AG08395 (cell line): ENCODE results near the gene ELAVL2.

Source experiments
- DNase-seq: peaks from one replicate; pipeline ENCODE4 v3.0.0; 2012; ENCODE audit warnings: mixed read lengths, low spot score

The ELAVL2 gene

GRCh38 chr9:23826120-23826629 is at the start of gene ELAVL2:
TSS of gene ELAVL2 (minus strand) at chr9:23826240. CDS start at chr9:23762234, 64,006 bp downstream.
- peak; percentile 90 for DNase-seq

GRCh38 chr9:23858234-23858633 is 32.2 kb upstream of the ELAVL2 start:
- no peak for DNase-seq

GRCh38 chr9:23855873-23856604 is 30.0 kb upstream of the ELAVL2 start:
- DNase-seq: no peak

GRCh38 chr9:23850690-23851629 is 24.9 kb upstream of the ELAVL2 start:
- peak; percentile 3 for DNase-seq

- no peak for DNase-seq
Measured at GRCh38 chr9:23850242-23850689, 24.2 kb upstream of the ELAVL2 start.

- DNase-seq: no peak
Measured at GRCh38 chr9:23849379-23850035, 23.5 kb upstream of the ELAVL2 start.

GRCh38 chr9:23842565-23843129 is 16.6 kb upstream of the ELAVL2 start:
- DNase-seq: no peak

GRCh38 chr9:23841304-23841703 is 15.3 kb upstream of the ELAVL2 start:
- DNase-seq: no peak

- DNase-seq: no peak
Measured at GRCh38 chr9:23837038-23837437, 11.0 kb upstream of the ELAVL2 start.

- DNase-seq: no peak
Measured at GRCh38 chr9:23830929-23831730, 5.1 kb upstream of the ELAVL2 start.

- no peak for DNase-seq
Measured at GRCh38 chr9:23830476-23830805, 4.4 kb upstream of the ELAVL2 start.

- no peak for DNase-seq
Measured at GRCh38 chr9:23829580-23830475, 3.8 kb upstream of the ELAVL2 start.

GRCh38 chr9:23825700-23826099 is 340 bp downstream of the ELAVL2 start:
- DNase-seq: no peak

- DNase-seq: peak; percentile 10
Measured at GRCh38 chr9:23824830-23825591, 1.0 kb downstream of the ELAVL2 start.

- no peak for DNase-seq
Measured at GRCh38 chr9:23823986-23824829, 1.8 kb downstream of the ELAVL2 start.

GRCh38 chr9:23823269-23823668 is 2.8 kb downstream of the ELAVL2 start:
- DNase-seq: no peak

GRCh38 chr9:23822261-23823169 is 3.5 kb downstream of the ELAVL2 start:
- DNase-seq: no peak
